Esophagus muscularis mucosa (tissue), 4 donors: ENCODE data around the gene PRX.

Experiments used
- CTCF ChIP-seq, 3 experiments: fragments of 200-600 bp in 2 of 3; fragments of 450-650 bp in 1 of 3; sonication (generic) in 2 of 3; IDR thresholded peaks; one replicate each; pipeline ENCODE4 v1.5.1; 2017 to 2019; ENCODE audit warnings: antibody characterized with exemption in 3 of 3, mild to moderate bottlenecking in 2 of 3, moderate library complexity in 1 of 3
- EP300 ChIP-seq: sonication (generic); formaldehyde crosslinking; IDR thresholded peaks from one replicate; pipeline ENCODE4 v1.6.1; 2017; ENCODE audit warnings: antibody characterized with exemption
- POLR2A ChIP-seq: fragments of 450-650 bp; IDR thresholded peaks from one replicate; pipeline ENCODE4 v1.6.1; 2017; ENCODE audit warnings: antibody characterized with exemption, moderate library complexity, mild to moderate bottlenecking, low read depth
- POLR2AphosphoS5 ChIP-seq, 2 donors: sonication (generic); formaldehyde crosslinking; IDR thresholded peaks; one replicate each; pipeline ENCODE4 v1.6.1; 2017; ENCODE audit warnings: antibody characterized with exemption in 2 of 2

- TF ChIP-seq CTCF (IDR thresholded peaks at IDR 0.05) (no peak), POLR2A (no peak), EP300 (no peak), POLR2AphosphoS5 (IDR thresholded peaks at IDR 0.05) (no peak)
Measured at GRCh38 chr19:40415768-40416167, 2.6 kb upstream of the PRX start.
